IMR-90 (cell line): ENCODE measurements around the gene BLOC1S6. TPM values are rescaled to one million over a fixed set of nuclear protein-coding genes. Genes with fewer than 3 reads are reported as not detected.

Source experiments
- ATAC-seq: fragments of 200-7000 bp; cut with Tn5 transposase; 2 replicates; pipeline ENCODE4 v1.9.1; 2020; ENCODE audit warnings: low read depth, mild to moderate bottlenecking, moderate library complexity
- BruUV-seq: library from RNA; stranded (reverse); fragments of 400-500 nt; replicated peaks from 2 replicates; lab custom pipeline; 2021; lab: Mats Ljungman, UMichigan
- CTCF ChIA-PET: fragments of 300-600 bp; formaldehyde crosslinking; extraction: SDS; loops from one replicate; lab custom pipeline; 2021; ENCODE audit warnings: antibody characterized with exemption; lab: Yijun Ruan, JAX
- POLR2A ChIA-PET: fragments of 300-600 bp; sonication (Branson Sonifier 250); formaldehyde crosslinking; loops from one replicate; lab custom pipeline; 2022; ENCODE audit warnings: antibody characterized with exemption; ENCODE audit not compliant: unreplicated experiment; lab: Charles Lee
- DNase-seq: peaks from one replicate; pipeline ENCODE4 v3.0.0; 2013
- H2AFZ ChIP-seq: replicated peaks from 2 replicates; pipeline ENCODE3; 2013; ENCODE audit warnings: low read length, mild to moderate bottlenecking; ENCODE audit not compliant: poor library complexity
- H2AK5ac ChIP-seq: 2 replicates; pipeline ENCODE4 v1.6.1; 2013; ENCODE audit warnings: low read depth, low read length, inconsistent platforms
- H2AK9ac ChIP-seq: replicated peaks from 2 replicates; pipeline ENCODE3; 2013; ENCODE audit warnings: mild to moderate bottlenecking, low read depth, low read length, moderate library complexity; ENCODE audit not compliant: poor library complexity
- H2BK120ac ChIP-seq: 2 replicates; pipeline ENCODE4 v1.6.1; 2013; ENCODE audit warnings: low read depth, low read length, inconsistent platforms
- H2BK15ac ChIP-seq: 3 replicates; pipeline ENCODE4 v1.6.1; 2013; ENCODE audit warnings: low read depth, low read length, inconsistent platforms
- H2BK20ac ChIP-seq: 2 replicates; pipeline ENCODE4 v1.6.1; 2013; ENCODE audit warnings: low read depth, mild to moderate bottlenecking, inconsistent platforms, low read length, moderate library complexity
- H2BK5ac ChIP-seq: 2 replicates; pipeline ENCODE4 v1.6.1; 2013; ENCODE audit warnings: mild to moderate bottlenecking, low read depth, low read length, inconsistent platforms; ENCODE audit not compliant: poor library complexity, severe bottlenecking
- H3K14ac ChIP-seq: replicated peaks from 2 replicates; pipeline ENCODE4 v1.6.1; 2013; ENCODE audit warnings: low read depth, low read length, inconsistent platforms
- H3K18ac ChIP-seq: 2 replicates; pipeline ENCODE4 v1.6.1; 2013; ENCODE audit warnings: low read depth, low read length, control low read depth
- H3K23ac ChIP-seq: 2 replicates; pipeline ENCODE4 v1.6.1; 2013; ENCODE audit warnings: low read depth, low read length, inconsistent platforms
- H3K27ac ChIP-seq: 2 replicates; pipeline ENCODE4 v1.5.1; 2013; ENCODE audit warnings: mild to moderate bottlenecking, control low read depth, low read length; ENCODE audit not compliant: insufficient read depth
- H3K27me3 ChIP-seq: 2 replicates; pipeline ENCODE4 v1.6.1; 2013; ENCODE audit warnings: low read length; ENCODE audit not compliant: control insufficient read depth, insufficient read depth
- H3K36me3 ChIP-seq: 2 replicates; pipeline ENCODE4 v1.6.1; 2013; ENCODE audit warnings: low read length, mixed read lengths; ENCODE audit not compliant: control insufficient read depth, insufficient read depth
- H3K4ac ChIP-seq: 2 replicates; pipeline ENCODE4 v1.6.1; 2013; ENCODE audit warnings: low read depth, low read length, inconsistent platforms
- H3K4me1 ChIP-seq: 2 replicates; pipeline ENCODE4 v1.6.1; 2013; ENCODE audit warnings: low read length, mixed read lengths; ENCODE audit not compliant: control insufficient read depth, insufficient read depth
- H3K4me2 ChIP-seq: 2 replicates; pipeline ENCODE4 v1.6.1; 2013; ENCODE audit warnings: low read depth, mild to moderate bottlenecking, control low read depth, low read length, moderate library complexity
- H3K4me3 ChIP-seq: 2 replicates; pipeline ENCODE4 v1.5.1; 2013; ENCODE audit warnings: low read depth, mild to moderate bottlenecking, control low read depth, low read length, moderate library complexity; ENCODE audit not compliant: insufficient read depth
- H3K56ac ChIP-seq: 2 replicates; pipeline ENCODE4 v1.6.1; 2013; ENCODE audit warnings: low read length, inconsistent platforms; ENCODE audit not compliant: insufficient read depth; ENCODE audit errors: extremely low read depth
- H3K79me1 ChIP-seq, 2 experiments: 2 replicates each; pipeline ENCODE4 v1.6.1; 2013; ENCODE audit warnings: low read length in 2 of 2, inconsistent platforms in 1 of 2, low read depth in 1 of 2
- H3K9ac ChIP-seq: 2 replicates; pipeline ENCODE4 v1.6.1; 2013; ENCODE audit warnings: low read depth, low read length, control low read depth
- H3K9me1 ChIP-seq: 2 replicates; pipeline ENCODE4 v1.6.1; 2013; ENCODE audit warnings: low read length, inconsistent platforms; ENCODE audit not compliant: insufficient read depth
- H3K9me3 ChIP-seq: 2 replicates; pipeline ENCODE4 v1.6.1; 2013; ENCODE audit warnings: low read length; ENCODE audit not compliant: control insufficient read depth, insufficient read depth
- H4K20me1 ChIP-seq: 2 replicates; pipeline ENCODE4 v1.6.1; 2013; ENCODE audit warnings: low read length, inconsistent platforms; ENCODE audit not compliant: insufficient read depth
- H4K5ac ChIP-seq: 2 replicates; pipeline ENCODE4 v1.6.1; 2013; ENCODE audit warnings: mild to moderate bottlenecking, low read depth, low read length, control low read depth
- H4K8ac ChIP-seq, 2 experiments: 2 replicates each; pipeline ENCODE4 v1.6.1; 2013; ENCODE audit warnings: low read depth in 2 of 2, low read length in 2 of 2, control low read depth in 1 of 2, inconsistent platforms in 1 of 2
- H4K91ac ChIP-seq: 2 replicates; pipeline ENCODE4 v1.6.1; 2013; ENCODE audit warnings: low read depth, low read length, inconsistent platforms; ENCODE audit not compliant: insufficient read depth
- CHD1 ChIP-seq: IDR thresholded peaks from 2 replicates; pipeline ENCODE4 v1.6.1; 2012; ENCODE audit warnings: low read depth, low read length, improper control_type of control experiment
- MAFK ChIP-seq: IDR thresholded peaks from 2 replicates; pipeline ENCODE4 v1.6.1; 2012; ENCODE audit warnings: low read depth, low read length, improper control_type of control experiment
- SMC3 ChIP-seq: fragments of 150-350 bp; IDR thresholded peaks from 2 replicates; pipeline ENCODE4 v1.6.1; 2016; ENCODE audit warnings: low read depth, mild to moderate bottlenecking, antibody characterized with exemption, low read length, moderate library complexity
- WGBS, 2 experiments: methylation state at CpG; one replicate each; pipeline versions ENCODE4 v1.1.5 to v1.1.7; 2013; ENCODE audit warnings: missing lambda C conversion rate in 2 of 2; ENCODE audit not compliant: insufficient read length in 1 of 2; ENCODE audit errors: extremely low coverage in 2 of 2; 5-methylcytosine and 5-hydroxymethylcytosine counted together
- dilution Hi-C: fragments of 300-500 bp; cut with HindIII; formaldehyde crosslinking; loops from one replicate; pipeline ENCODE4 v1.14.3; 2018; ENCODE audit warnings: low sequenced_read_pairs; ENCODE audit not compliant: unreplicated experiment
- in situ Hi-C: fragments of 300-500 bp; cut with MboI; formaldehyde crosslinking; loops from 3 replicates; pipeline ENCODE4 v1.14.3; 2019; ENCODE audit warnings: low sequenced_read_pairs, inconsistent platforms, mixed read lengths
- intact Hi-C: fragments of 100-400 bp; cut with micrococcal nuclease; formaldehyde crosslinking; loops from 2 replicates; pipeline ENCODE4 v1.10.0; 2022
- polyA plus RNA-seq, 3 experiments: library from polyadenylated mRNA; depleted of rRNA; stranded (reverse); fragments of >200 nt; gene quantifications; 2 replicates each; pipeline ENCODE4 v1.2.3, GENCODE V29; 2012; ENCODE audit warnings: low replicate concordance in 1 of 3
- total RNA-seq: library from RNA; depleted of rRNA; stranded (reverse); fragments of >200 nt; gene quantifications from 2 replicates; pipeline ENCODE4 v1.2.3, GENCODE V29; 2012
- TF ChIP-seq, protein P1 (sequence below): fragments of 150-350 bp; IDR thresholded peaks from 2 replicates; pipeline ENCODE4 v1.6.1; 2016; ENCODE audit warnings: low read depth, mild to moderate bottlenecking, low read length, moderate library complexity, borderline replicate concordance

Gene BLOC1S6
- total and polyA plus RNA-seq, 2 of the 4 experiments (the other 2 are of a cell fraction) = 21.7 to 40.9 TPM

DNA sequence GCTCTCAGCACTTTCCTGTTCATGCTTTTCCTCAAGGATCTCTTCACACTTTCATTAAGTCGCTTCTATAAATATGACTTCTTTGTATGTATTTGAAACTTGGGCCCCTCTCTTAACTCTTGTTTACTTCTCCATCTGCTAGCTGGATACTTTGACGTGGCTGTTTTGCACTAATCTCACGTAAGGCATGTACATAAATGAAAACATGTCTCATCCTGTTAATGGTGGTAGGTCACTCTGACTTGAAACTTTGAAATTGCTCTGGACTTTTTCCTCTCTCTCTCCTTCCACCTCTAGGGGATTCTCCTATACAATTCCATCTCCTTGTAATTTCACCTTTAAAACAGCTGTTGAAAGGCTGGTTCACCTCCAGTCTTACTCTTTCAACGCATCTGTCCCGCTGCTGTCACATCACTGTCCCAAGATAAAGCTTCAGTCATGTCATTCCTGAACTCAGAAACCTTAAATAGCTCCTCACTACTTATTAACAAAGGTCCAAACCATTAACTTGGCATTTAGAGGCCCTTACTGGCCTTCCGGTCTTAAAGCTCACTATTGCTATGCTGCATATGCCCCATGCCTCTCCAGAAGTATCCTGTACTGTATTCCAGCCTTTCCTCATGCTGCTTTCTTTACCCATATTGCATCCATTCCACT, 1.2 kb downstream of the BLOC1S6 start (continued):
- TF ChIP-seq CHD1 (no peak), SMC3 (no peak)

DNA sequence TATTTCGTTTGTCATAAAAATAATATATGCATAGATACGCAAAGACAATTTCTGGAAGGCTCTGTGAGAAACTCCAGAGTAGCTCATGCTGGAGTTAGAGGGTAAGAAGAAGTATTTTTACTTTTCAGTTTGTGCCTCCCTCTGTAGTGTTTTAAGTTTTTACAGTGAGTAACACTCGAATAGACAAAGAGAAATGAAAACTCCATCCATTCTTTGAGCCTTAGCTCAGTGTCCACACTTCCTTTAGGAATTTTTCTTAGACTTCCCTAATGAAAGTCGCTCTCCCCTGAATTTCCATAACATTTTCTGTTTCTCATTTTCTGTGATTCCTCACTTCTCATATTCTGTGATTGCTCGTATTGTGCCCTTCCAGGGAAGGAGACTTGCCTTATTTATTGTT, 2.1 kb downstream of the BLOC1S6 start:
- in situ Hi-C loops = no loop called here
- H3K56ac ChIP-seq = no peak overlapping the region
- H3K14ac ChIP-seq = peak overlapping the region; percentile 74; the same call in 1 of the 2 replicates
- no peaks in the 10 kb centered on the region for H3K27me3 ChIP-seq
- dilution Hi-C loops = no loop called here
- peak overlapping the region; percentile 20; the same call in 1 of the 2 replicates for H3K4me3 ChIP-seq
- peak overlapping the region; percentile 23; the same call in 1 of the 2 replicates for H3K9ac ChIP-seq
- no peak overlapping the region for H3K23ac ChIP-seq
- TF ChIP-seq, protein P1, sequence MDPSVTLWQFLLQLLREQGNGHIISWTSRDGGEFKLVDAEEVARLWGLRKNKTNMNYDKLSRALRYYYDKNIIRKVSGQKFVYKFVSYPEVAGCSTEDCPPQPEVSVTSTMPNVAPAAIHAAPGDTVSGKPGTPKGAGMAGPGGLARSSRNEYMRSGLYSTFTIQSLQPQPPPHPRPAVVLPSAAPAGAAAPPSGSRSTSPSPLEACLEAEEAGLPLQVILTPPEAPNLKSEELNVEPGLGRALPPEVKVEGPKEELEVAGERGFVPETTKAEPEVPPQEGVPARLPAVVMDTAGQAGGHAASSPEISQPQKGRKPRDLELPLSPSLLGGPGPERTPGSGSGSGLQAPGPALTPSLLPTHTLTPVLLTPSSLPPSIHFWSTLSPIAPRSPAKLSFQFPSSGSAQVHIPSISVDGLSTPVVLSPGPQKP = no peak
- no peak for TF ChIP-seq MAFK
- no TSS peak for BruUV-seq
- H2AK9ac ChIP-seq = no peak overlapping the region
- H3K4me2 ChIP-seq = peak overlapping the region; percentile 88
- H3K4ac ChIP-seq = no peak overlapping the region
- H2BK15ac ChIP-seq = no peak overlapping the region
- no peaks in the 10 kb centered on the region for H4K20me1 ChIP-seq
- no peak overlapping the region for H2BK20ac ChIP-seq
- no peak overlapping the region for H2AFZ ChIP-seq
- ChIA-PET POLR2A (no interaction called here), CTCF (interaction anchor here (1.1 to 1.3 kb wide), 2 partner anchors 20 to 25 kb away, joined by 3 read pairs; no protein-coding TSS in a partner anchor)
- no peak overlapping the region for H4K8ac ChIP-seq
- peaks cover 3% of the 10 kb centered on the region; the same call in 1 of the 2 replicates for H3K4me1 ChIP-seq
- no peaks in the 10 kb centered on the region for H3K9me1 ChIP-seq
- intact Hi-C loops = no loop called here
- no peak overlapping the region for H2BK120ac ChIP-seq
- no peak overlapping the region for H2AK5ac ChIP-seq
- H4K91ac ChIP-seq = no peak overlapping the region
- ATAC-seq (no peak), DNase-seq (peak; percentile 29)
- peaks cover 2% of the 10 kb centered on the region; the same call in 1 of the 2 replicates for H3K36me3 ChIP-seq
- H3K27ac ChIP-seq = no peak overlapping the region; the same call in 1 of the 2 replicates
- H4K5ac ChIP-seq = no peak overlapping the region; the same call in 1 of the 2 replicates
- WGBS, 2 experiments = 100% methylated on average over 1 of the region's 5 CpGs; no CpG with 5 or more reads in 1 of the 2 experiments
- no peak overlapping the region for H3K18ac ChIP-seq
- peak overlapping the region; percentile 97 for H2BK5ac ChIP-seq
- H3K9me3 ChIP-seq = no peaks in the 10 kb centered on the region
- peaks cover 14 to 36% of the 10 kb centered on the region in 2 experiments for H3K79me1 ChIP-seq
